ENCODE measurements around the gene FRMD8.
A peak's percentile ranks its signal among the peaks of the same experiment; 100 is the strongest.

FRMD8 gene

DNA sequence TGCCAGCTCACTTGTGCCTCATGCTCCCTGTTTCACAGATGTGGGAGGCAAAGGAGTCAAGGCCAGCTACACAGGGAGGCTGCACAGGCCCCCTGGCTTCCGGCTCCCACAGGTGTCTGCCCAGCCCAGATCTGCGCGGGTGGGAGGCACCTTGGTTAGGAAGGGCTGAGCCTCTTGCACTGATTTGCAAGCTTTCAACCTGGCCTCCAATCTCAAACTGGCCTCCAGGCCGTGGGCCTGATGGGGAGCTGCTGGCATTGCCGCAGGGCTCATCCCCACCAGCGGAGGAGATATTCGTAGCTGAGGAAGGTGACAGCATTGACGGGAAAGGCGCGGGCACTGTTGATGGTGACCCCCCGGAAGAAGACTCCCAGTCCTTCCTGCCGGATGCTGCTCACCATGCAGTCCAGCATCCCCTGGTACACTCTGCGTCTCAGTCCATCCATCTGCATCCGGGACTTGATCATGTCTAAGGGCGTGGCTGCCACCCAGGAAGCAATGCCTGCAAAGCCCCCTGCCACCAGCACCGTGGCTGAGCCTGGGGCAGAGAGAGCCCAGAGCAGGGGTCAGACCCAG lies 10.2 kb upstream of the FRMD8 start:
- no peak for DNase-seq

- no peak for DNase-seq
These were observed 9.4 kb upstream of the FRMD8 start for GRCh38 chr11:65377036-65377435.

GRCh38 chr11:65377777-65378176 lies 8.7 kb upstream of the FRMD8 start:
- no peak for DNase-seq

DNA sequence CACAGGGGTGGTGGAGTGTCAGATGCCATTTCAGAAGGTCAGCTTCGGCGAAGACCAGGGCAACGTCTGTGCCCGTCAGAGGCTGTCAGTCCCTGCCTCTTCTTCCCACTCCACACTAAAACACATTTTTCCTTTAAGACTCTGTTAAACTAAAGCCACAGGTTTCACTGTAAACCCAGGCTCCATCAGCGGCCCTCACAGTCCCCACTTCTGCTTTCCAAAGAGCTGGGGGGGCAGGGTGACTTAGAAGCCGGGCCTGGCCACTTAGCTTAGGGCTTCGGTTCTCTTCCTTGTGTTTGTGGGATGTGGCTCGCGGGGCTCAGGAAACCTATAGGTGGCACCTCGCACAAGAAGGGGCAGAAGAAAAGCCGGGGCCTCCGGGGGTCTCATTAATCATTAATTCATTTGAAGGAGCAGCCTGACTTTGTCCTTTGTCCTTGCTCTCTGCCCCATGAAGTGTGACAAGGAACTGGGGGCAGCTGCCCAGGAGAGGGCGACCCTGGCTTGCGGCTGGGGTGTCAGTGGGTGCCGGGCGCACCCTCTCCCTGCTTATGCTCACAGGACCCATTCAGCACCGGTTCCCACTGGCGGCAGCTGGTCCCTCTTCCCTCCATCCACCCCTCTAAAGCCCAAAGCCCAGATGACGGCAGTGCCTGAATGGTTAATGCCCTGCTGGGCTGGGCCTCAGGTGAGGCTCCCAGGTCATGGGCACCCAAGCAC lies 8.1 kb upstream of the FRMD8 start:
- no peak for DNase-seq

GRCh38 chr11:65378928-65379638 lies 7.4 kb upstream of the FRMD8 start:
- DNase-seq = no peak

DNA sequence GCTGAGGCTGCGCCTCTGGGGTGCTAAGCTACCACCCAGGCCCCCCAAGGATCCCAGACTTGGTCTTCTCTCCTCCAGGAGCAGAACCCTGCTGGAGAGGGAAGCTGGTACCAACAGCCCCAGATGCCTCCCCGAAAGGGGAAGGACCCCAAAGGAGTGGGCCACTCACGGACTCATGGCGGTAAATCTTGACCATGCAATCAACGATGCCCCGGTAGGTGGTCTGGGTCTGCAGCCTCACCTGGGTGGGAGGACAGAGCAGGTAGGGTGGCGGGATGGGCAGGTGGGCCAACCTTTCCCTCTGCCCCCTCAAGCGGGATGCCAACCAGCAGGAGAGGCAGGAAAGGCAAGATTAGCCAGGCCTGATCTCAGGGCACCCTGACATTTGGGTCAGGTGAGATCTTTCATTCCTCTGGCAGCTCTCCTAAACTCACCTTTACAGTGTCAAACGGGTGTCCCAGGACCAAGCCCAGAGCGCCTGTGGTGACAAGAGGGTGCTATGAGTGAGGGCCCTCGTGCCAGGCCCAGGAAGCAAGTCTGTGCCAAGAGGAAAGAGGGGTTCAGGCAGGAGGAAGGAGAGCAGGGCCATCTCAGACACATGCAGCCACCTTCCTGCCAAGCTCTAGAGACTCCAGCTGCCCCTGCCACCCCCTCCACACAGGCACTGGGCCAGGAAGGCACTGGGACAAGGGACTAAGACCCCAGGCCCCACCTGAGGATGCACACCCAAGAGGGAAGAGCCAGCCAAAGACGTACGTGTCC lies 6.6 kb upstream of the FRMD8 start:
- no peak for DNase-seq

GRCh38 chr11:65380460-65381119 lies 5.8 kb upstream of the FRMD8 start:
- DNase-seq = no peak

- no peak for DNase-seq
These were observed 4.8 kb upstream of the FRMD8 start for GRCh38 chr11:65381716-65382032.

GRCh38 chr11:65382033-65382803 lies 4.2 kb upstream of the FRMD8 start, which contains the start of gene SLC25A45:
SLC25A45 (minus strand) TSS chr11:65382646; CDS start chr11:65381951, 695 bp downstream.
- peak; percentile 88 for DNase-seq

DNA sequence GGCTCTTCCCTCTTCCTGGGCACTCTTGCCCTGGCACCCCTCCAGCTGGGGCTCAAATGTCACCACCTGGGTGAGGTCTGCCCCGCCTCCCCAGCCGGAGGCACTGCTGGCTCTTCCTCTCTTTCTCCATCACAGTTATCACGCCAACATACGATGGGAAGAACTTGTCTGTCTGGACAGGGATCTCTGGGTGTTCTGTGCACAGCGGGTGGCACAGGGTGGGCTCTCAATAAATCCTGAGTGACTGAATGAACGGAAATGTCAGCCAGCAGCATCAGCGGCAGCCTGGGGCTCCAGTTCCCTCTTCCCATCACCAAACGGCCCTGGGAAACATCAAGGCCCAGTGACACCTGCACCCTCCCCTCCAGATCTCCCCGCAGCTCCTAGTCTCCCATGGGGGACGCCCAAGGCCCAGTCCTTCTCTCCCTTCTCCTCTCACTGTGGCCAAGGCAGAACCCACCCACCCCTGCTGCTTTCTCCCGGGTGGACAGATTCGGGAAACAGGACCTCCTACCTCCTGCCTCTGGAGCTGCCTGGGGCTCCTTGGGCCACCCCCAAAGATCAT lies 3.6 kb upstream of the FRMD8 start:
- no peak for DNase-seq

- no peak for DNase-seq
These were observed 2.7 kb upstream of the FRMD8 start for GRCh38 chr11:65383778-65384177.

DNA sequence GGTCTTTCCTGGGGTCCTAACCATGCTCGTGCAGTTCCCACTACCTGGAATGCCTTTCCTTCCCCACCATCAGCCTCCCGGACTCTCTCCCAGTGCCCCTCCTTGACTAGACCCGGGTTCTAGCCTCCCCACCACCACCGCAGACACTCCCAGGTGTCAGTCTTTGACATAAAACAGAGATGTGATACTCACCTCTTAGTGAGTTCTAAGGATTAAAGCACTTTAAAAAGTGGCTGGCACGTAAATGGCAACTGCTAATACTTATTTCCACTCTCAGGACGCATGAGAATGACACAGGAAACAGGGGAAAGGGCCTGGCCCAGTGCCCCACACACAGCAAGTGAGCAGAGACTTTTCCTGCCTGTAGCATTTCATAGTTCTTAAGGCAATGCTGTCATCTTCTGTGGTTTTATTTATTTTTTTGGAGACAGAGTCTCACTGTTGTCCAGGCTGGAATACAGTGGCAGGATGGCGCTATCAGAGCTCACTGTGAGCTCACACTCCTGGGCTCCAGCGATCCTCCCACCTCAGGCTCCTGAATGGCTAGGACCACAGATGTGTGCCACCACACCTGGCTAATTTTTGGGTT lies 2.0 kb upstream of the FRMD8 start:
- no peak for DNase-seq

- DNase-seq = no peak
These were observed 2.3 kb downstream of the FRMD8 start for GRCh38 chr11:65388731-65389130.

- no peak for DNase-seq
These were observed 3.0 kb downstream of the FRMD8 start for GRCh38 chr11:65389294-65389980.

GRCh38 chr11:65390099-65390941 lies 3.9 kb downstream of the FRMD8 start:
- no peak for DNase-seq

DNA sequence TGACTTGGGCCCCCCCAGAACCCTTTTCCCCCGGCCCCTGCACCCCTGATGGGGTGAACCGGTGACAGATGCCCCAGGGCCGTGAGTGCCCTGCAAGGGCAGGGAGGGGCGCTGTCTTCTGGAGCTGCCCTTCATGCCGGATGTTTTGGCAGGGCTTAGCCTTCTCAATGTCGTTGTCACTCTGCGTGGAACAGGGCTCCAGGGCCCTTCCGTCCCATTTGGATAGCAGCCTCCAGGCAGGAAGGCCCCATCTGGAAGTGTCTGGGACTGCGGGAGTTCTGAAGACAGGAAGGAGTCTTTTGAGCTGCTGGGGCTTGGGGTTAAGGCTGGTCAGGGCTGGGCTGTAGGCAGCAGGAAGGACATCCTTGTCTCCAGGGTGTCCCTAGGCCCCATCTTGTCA lies 4.6 kb downstream of the FRMD8 start:
- no peak for DNase-seq

- no peak for DNase-seq
These were observed 5.9 kb downstream of the FRMD8 start for GRCh38 chr11:65392186-65392829.

DNA sequence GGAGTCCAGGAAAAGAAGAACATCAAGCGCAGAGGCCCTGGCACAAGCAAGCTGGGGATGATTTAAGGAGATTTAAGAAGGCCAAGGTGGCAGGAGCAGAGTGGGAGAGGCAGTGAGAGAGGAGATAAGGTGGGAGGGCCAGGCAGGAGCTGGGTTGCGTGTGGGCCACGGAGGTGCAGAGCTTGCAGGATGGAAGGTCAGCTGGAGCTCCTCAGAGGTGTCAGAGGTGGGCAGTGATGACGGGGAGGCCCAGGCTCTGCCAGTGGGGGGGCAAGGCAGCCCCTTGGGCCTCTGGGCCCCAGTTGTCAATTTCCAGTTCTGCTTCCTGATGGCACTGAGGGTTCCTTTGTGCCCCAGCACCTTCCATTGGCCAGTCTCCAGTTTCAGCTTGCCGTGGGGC lies 6.5 kb downstream of the FRMD8 start:
- no peak for DNase-seq

- no peak for DNase-seq
These were observed 7.2 kb downstream of the FRMD8 start for GRCh38 chr11:65393513-65394079.
